NCI-H526 treated with DMSO at 0.1 percent for 48 hours (cell line): ENCODE data around the gene HTR3D.
"Not testable (repeated sequence)": the region's sequence is repeated elsewhere in the genome, so short reads cannot be mapped to it uniquely, and the experiment has no call there.

Experiments
- DNase-seq: peaks from one replicate; lab custom pipeline; 2025; lab: John Stamatoyannopoulos, UW

Gene HTR3D, protein sequence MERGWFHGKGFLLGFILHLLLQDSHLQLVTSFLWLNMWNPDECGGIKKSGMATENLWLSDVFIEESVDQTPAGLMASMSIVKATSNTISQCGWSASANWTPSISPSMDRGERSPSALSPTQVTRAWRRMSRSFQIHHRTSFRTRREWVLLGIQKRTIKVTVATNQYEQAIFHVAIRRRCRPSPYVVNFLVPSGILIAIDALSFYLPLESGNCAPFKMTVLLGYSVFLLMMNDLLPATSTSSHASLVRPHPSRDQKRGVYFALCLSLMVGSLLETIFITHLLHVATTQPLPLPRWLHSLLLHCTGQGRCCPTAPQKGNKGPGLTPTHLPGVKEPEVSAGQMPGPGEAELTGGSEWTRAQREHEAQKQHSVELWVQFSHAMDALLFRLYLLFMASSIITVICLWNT

DNA sequence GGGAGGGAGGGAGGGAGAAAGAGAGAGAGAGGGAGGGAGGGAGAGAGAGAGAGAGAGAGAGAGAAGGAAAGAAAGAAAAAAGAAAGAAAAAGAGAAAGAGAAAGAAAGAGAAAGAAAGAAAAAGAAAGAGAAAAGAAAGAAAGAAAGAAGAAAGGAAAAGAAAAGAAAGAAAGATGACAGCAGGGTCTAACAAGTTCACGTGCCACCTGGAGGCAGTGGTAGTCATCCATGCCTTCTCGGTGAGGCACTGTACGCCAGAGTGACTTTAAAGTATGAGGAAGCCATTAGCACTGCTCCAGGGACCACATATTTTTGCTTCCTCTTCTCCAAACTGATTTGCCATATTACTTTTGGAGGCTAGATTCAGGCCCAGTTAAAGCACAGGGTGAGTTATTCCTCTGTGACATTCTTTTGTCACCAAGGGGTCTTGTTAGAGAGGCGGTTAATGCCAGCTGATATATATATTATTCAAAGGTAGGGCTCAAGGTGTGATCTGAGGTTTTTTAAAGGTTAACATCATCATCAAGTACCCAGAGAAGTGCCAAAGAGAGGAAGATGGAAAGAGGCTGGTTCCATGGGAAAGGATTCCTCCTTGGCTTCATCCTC lies at the start of gene HTR3D:
Gene HTR3D, plus strand, starts transcription at position 556 of the 606 bp plus-strand sequence. Its CDS starts 0 bp downstream, at position 556.
- no peak for DNase-seq

DNA sequence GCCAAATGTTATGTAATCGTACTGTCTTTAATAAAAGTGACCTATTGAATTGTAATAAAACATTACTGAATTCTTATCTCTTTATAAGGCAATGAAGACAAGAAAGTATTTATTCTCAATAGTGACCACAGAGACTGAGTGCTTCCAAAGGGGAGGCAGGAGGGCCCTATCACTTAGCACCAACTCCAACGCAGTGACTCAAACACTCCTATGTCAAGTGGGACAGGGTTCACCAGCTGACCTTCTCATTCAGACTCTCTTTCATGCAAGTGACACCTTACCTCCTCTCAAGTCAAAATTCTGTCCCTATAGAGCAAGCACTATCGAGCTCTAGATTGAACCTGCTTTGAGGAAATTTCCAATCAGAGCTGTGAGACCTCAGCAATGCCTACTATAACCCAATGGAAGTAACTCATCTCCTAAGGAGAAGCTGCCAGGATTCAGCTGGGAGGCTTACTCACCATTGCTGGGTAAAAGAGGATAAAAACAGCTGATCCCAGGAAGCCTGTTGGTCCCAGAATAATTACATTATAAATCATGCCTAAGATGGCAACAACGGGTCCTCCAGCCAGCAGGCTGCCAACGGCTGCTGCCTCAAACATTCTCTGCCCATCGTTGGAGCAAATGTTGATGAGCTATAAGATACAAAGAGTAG lies 49.4 kb upstream of the HTR3D start:
- no peak for DNase-seq

DNA sequence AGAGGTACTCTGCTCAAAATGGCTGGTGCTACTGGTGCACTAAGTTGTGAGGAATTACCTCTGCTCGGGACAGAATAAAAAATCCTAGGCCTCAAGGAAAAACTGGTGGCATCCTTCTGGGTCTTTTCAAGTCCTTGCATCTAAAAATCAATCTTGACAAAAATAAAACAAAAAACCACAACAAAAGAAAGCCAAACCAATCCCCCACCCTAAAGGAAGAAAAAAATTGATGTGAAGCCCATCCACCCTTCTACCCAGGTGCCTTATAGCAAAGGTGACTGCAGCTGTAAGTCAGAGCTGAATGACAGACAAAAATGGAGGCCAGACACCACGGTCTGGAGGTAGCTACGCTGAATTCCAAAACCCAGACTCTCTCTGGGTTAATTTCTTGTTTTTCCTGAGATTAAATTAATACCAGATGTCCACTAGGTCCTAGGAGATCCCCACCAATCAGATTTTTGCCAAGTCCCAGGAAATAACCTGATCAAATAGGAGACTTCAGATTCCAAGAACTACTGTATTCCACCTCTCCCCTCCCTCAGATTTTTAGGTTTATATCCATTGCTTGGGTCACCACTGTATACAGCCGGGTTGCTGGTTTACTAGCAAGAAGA lies 47.3 kb upstream of the HTR3D start:
- no peak for DNase-seq

DNA sequence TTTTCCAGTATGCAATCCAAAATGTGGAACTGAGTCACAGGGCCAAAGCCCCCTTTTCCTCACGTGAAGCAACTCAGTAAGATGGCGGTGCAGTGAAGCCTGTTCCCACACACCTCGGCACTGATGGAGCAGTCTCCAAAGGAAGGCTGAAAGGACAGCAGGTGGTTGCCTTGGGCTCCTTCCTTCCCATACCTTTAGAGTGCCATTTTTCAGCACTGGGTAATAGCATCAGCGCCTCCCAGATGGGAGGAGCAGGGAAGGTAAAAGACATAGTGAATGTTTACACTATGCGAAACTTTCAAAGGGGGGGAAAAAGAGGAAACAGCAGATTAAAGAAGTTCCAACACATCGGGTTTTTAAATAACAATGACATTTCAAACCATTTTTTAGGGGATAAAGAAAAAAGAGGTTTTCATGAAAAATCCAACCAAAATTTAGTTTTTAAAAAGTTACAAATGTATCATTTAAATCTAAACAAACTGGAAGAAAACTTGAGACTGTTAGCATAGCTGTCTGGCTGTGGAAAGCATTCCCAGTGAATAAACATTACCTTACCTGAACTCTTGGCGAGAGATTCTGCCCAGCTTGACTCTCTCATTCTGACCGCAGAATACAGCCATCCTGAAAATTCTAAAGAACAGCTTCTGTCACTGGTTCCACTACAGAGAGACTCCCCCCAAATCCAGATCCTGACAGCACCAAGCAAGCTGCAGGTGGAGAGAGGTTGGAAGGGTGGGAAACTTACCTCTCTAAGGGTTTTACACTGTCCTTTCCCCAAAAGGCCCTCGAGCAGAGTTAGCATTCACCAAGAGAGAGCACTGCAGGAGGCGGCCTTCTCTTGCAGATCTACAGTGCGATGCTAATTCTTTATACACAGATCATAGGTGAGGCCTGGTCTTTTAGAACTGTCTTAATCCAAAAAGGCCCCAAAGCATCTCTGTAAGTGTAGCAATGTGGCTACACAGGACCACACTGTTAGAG lies 46.5 kb upstream of the HTR3D start:
- no peak for DNase-seq

DNA sequence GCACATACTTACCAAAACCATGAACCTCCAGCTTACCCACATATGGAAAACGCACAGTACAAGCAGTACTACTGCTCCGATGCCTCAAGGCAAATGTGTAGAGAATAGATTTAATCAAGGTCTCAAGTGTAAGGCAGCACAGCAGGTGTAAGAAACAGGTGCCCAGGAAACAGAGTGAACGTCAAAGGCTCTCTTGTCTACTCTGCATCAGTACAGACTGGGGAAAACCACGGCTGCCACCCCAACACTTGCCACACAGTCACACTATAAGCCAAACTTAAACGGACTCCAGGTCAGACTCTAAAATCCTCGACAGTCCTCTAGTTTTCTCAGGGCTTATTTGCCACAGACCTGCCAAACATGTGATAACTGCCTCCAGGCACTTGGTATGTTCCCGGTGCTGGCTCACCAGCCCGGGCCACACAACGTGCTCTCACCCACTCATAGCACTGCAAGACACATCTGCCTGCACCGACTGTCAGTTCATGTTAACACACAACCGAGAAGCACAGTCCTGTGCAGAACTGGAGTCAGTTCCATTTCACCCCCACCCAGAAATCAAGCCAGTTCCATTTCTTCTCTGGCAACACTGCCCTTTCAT lies 44.4 kb upstream of the HTR3D start:
- DNase-seq = no peak

DNA sequence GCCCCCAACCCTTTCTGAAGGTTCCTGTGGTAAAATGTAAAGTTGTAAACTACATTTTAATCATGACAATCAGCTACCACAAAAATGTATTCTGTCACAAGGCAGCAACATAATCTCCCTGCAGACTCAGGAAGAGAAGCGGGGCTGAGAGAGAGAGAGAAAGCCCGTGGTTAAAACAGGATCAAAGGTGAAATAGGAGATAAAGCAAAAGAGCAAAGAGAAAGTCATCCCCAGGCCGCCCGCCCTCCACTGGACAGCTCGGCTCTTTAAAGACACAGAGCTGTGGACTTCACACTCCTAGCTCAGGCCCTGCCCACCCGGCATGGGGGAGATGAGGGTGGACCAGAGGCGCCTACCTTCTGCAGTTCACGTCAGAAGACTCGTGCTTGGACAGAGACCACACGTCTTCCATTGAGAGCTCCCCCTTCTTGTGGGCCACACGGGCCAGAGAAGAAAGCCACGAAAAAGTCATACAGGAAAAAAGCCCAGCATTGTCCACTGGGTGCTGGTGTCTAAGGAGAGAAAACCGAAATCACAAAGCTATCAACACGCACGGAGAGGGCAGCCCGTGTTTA lies 43.2 kb upstream of the HTR3D start:
- DNase-seq = no peak

DNA sequence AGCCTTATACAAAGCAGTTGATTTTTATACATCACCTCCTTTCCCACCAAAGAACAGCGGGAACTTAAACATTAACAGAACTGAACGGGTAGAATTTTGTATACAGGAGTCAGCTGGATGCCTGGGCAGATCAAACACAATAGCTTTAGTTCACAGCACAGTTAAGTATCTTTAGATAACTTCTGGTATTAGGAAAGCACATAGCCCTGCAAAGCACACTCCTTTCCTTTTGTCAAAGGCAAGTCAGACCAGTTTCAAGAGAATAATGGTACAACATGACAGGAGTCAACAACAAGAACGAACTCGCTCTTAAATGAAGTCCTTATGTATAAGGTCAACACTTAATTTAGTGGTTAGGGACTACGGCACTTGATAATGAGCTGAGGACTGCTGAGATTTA lies 40.1 kb upstream of the HTR3D start:
- DNase-seq = no peak

DNA sequence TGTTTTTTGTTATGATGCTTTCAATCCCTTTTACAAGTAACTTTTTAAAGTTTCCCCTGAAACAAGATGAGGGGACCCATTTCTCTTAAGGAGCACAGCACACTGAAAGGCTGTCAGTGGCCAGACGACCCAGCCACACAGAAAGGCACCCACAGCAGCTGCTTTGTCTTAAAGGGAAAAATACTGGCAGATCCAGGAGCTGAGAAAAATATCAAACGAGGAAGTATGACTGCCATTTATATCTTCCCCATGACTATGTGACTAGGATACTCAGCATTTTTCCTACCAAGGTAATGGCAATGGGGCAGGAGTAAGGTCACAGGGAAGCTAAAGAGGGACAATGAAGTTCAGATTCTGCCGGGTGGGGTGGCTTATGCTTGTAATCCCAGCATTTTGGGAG lies 29.8 kb upstream of the HTR3D start:
- DNase-seq = no peak

DNA sequence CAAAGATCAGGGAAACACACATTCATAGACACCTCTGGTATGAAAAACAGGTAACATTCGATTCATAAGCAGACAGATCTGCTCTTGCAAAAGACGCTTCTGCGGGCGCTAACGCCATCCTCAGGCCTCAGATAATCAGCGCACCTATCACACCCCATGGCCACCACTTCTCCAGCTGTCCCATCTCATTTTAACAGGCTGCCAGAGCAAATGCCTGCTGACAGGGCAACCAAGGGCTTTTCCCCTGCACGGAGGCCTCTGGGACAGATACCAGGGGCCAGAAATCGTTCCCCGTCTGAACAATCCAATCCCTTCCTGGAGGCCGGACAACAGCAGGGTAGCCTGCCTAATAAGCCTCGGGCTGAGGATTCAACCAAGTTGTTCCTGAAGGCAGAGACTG lies 29.1 kb upstream of the HTR3D start:
- no peak for DNase-seq

DNA sequence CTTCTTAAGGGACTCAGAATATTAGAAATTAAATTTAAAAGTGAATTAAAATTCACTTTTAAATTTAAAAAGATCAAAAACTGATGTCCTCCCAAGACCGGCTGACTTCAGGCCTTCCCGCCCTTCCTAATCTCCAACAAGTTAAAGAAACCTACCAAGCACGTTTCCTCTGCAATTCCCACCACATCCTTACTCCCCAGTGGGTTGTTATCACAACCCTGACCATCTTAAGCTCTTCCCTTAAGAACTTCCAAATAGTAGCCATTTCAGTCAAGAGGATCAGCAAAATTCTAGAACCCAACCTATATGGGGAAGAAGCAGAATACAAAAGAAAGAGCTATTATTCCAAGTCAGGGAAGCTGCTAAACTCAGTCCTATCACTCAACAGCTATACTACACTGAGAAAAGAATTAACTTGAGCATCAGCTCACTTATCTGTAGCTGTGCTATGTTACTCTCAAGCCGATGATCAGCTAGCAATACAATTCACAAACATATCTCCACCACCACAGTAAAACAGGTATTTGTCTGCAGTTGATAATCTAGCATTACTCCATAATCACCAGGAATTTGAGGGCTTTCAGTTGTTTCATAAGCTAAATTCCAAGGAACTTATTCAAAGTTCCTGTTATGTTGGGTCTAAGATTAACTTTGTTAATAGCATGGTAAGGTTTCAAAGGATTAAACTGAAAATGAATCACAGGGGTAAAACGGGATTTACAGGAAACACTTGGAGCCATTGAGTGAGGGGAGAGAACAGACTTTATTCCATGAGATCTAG lies 28.2 kb upstream of the HTR3D start:
- no peak for DNase-seq

DNA sequence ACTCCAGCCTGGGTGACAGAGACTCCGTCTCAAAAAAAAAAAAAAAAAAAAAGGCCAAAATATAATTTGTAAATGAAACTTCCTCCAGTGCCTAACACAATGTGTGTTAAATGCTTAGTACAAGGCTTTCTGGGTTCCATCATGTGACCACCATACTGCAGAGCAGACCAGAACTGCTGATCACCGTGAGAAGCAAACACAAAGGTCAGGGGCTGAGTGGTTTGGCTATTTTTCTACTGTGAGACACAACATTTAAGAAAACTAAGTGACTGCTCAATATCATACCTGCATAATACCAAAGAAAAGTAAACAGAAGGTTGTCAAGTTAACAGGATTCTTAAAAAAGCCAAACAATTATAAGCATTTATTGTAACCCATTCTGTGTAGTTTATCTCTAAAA lies 27.1 kb upstream of the HTR3D start:
- no peak for DNase-seq

DNA sequence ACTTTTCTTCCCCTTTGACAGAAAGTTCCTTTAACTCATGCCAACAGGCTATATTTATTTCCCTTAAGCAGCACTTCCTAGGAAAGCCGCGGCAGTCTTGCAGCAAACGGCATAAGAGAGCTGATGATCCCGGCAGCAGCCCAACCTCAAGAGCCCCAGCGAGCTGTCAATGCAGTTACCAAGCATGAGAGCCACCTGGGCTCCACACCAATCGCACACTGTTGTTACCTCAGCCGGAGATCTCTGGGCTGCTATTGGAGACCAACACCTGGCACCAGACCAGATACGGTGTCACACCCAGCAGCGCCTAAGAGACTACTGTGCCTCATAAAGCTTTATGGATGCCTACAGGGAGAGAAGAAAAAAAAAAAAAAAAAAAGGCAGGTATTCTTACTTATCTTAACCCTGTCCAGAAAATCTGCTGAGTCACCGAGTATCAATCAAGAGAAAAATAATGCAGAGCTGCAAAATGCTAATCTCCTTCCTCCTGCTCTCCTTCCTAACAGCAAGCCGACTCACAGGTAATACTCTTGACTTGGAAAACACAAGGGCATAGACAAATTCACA lies 25.5 kb upstream of the HTR3D start:
- DNase-seq = peak; percentile 89

DNA sequence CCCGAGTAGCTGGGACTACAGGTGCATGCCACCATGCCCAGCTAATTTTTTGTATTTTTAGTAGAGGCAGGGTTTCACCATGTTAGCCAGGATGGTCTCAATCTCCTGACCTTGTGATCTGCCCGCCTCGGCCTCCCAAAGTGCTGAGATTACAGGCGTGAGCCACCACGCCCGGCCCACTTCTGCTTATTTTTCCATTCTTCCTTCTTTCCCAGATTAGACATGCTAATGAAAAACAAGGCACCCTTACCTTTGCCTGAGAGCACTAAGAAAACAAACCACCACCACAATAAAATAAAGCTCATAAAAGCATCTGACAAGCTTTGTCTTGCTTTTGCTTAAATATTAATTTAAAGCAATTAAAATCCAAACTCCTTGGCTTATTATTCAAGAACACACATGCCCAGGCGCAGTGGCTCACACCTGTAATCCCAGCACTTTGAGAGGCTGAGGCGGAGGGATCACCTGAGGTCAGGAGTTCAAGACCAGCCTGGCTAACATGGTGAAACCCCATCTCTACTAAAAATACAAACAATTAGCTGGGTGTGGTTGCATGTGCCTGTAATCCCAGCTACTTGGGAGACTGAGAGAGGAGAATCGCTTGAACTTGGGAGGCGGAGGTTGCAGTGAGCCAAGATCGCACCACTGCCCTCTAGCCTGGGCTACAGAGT lies 24.3 kb upstream of the HTR3D start:
- DNase-seq = not testable (repeated sequence)

DNA sequence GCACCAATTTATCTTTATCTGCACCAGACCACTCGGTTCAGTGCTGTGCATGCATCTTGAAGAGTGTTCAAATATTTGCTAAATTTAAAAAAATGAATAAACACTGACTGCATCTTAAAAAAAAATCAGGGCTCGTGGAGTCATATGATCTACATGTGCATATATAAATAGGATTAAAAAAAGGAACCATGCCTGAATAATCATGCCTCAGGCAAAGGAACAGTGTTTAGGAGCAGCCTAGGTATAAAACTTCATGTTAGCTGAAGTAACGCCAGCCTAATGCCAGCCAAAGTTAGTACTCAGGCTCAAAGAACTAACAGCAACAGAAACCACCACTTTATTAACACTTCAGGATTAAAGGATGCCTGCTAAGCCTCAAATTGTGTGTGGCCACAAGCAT lies 23.4 kb upstream of the HTR3D start:
- DNase-seq = no peak

DNA sequence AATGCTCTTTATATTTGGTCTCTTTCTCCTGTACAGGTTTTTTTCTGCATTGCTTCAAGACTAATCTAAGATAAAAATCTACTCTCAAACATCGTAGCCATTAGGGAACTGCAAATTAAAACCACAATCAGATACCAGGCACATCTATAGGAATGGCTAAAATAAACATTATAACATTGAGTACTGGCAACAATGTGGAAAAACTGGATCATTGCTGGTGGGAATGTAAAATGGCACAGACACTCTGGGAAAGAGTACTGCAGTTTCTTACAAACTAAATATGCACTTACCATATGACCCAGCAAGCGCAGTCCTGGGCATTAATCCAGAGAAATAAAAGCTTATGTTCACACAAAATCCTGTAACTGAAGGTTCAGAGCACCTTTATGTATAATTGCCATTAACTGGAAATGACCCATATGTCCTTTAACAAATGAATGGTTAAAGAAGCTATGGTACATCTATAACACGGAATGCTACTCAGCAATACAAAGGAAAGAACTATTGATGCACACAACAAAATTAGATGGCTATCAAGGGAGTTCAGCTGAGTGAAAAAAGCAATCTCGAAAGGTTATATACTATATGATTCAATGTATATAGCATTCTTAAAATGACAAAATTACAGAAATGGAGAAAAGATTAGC lies 20.2 kb upstream of the HTR3D start:
- no peak for DNase-seq

DNA sequence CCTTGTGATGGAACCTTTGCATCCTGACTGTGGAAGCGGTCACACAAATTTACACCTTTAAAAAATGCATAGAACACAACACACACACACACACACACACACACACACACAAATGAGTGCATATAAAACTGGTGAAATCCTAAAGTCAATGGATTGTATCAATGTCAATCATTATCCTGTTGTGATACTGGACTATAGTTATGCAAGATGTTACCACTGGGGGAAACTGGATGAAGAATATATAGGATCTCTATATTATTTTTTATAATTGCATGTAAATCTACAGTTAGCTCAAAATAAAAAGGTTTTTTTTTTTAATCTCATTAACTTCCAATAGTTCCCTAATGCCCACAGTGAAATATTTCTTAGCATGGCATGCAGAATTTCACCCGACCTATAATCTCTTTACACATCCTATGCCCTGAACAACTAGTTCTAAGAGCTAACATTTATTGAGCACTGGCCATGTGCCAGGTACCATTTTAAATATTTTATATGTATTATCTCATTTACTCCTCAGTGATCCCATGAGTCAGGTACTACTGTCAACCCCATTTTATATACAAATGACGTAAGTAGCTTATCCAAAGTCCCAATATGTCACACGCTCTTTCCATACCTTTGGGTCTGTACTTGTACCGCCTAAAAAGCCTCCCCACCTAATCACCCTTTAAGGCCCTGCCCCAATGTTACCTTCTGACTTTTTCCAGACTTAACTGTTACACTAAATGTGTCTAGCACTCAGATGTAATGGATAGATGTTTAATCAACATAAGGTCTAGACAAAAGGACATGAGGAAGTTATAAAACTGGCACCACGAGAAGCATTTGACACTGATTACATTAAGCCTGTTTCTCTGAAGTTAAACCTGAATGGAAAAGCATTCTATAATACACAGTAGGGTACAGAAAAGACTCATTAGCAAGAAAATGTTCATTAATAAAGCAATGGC lies 19.3 kb upstream of the HTR3D start:
- no peak for DNase-seq

DNA sequence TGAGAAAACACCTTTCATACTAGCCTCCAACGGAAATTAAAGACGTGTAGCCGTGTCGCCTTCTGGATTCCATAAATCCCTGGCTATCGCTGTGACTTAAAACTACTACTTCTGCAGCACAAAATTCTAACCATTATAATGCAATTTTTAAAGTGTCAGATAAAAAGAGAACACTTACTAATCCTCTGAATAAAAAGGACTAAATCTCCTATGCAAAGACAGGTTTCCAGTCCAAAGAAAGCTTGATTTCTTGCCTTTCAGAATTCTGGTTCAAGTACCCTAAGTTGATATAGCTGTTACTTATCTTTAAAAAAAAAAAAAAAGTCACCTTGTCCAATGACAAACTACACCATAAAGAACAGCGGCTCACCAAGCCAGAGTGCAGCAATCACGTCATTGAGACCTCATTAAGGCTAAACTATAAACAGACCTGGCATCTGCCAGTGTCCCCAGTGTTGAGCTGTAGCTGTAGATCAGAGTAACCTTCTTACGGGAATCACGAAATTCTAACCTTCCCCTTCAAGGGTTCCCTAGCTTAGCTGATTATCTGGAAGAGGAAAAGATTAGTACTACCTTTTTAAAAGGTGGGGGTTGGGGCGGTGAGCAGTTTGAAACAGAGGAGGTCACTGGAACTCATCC lies 16.0 kb upstream of the HTR3D start:
- no peak for DNase-seq
